ENCODE results near the gene ITPR2.
"Not testable (repeated sequence)": the region's sequence is repeated elsewhere in the genome, so short reads cannot be mapped to it uniquely, and the experiment has no call there.

The ITPR2 gene

GRCh38 chr12:26848156-26848825, 15.3 kb upstream of the ITPR2 start:
- no peak for DNase-seq

DNA sequence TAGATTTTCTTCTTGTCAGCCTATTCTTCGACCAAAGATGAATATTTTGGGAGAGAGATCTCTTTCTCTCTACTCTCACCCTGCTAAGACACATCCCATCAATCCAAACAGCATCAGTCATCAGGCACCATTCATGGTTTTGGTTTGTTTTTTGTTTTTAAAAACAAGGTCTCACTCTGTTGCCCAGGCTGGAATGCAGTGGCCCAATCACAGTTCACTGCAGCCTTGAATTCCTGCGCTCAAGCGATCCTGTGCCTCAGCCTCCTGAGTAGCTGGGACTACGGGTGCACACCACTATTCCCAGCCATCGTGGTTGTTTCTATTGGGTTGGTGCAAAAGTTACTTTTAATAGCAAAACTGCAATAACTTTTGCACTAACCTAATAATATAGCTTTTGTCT, 14.4 kb upstream of the ITPR2 start:
- no peak for DNase-seq

GRCh38 chr12:26846416-26846815, 13.4 kb upstream of the ITPR2 start:
- no peak for DNase-seq

DNA sequence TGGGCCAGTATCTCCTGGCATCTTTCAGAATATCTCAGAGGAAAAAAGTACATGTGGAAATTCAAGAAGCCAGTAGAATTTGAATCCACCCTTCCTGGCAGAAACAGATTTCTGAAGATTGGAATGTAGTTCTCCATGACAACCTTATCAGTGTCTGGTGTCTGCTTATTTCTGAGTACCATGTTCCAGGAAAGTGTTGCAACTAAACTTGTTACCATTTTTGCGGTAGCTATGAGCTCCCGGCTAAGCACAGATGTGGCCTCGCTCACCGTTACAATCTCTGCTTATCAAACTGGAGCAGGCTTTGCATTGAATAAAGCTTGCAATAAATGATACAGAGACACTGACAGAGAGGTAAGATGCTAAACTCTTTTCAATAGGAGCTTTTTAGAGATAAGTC, 13.0 kb upstream of the ITPR2 start:
- DNase-seq, result no peak

GRCh38 chr12:26845057-26845666, 12.2 kb upstream of the ITPR2 start:
- no peak for DNase-seq

DNA sequence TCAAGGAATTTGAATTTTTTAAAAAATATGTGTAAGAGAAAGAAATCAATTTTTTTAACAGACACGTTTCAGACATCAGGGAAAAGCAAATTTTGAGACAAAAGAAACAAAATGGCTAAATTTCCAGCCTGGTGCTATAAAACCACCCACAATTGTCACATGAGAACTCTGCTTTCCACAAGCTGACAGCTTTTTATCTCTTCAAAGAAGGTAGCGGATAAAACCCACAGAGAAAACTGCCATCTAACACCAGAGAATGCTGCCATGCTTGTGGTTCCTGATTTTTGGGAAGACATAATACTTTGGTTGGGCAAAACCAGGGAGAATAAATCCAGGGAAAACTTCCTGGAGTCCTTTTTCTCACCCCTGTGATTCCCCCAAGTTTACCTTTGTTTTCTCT, 10.3 kb upstream of the ITPR2 start:
- no peak for DNase-seq

DNA sequence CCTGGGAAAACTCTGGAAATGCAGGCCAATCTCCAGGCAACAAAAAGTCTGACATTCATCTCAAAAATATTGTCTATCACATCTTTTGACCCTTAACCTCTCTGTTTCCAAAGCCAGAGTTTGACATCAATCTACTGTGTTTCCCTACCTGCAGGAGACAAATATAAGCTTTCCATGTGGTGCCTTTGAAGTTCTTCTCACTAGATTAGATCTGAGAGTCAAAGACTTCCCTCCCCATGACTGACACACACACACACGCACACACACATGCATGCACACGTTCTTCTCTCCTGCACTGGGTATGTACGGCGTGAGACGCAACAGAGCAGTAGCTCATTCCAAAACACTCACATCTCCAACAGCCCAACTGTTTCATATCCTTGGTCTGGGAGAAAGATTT, 8.1 kb upstream of the ITPR2 start:
- no peak for DNase-seq

DNA sequence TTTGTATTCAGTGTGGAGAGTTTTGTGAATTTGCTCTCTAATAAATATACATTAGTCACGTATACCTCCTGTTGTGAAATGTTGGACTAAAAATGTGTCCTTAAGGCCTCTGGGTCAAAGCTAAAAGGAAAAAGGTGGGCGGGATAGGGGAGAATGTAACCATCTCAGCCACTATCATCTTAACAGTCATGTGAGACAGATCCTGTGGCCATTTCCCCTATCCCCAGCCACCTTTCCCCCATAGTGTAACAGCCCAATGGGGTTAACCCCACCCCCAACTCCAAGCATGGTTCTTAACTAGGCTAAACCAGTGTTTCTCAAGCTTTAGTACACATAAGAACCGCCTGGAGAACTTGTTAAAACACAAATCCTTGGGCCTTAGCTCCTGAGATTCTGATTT, 6.5 kb upstream of the ITPR2 start:
- DNase-seq, result no peak

DNA sequence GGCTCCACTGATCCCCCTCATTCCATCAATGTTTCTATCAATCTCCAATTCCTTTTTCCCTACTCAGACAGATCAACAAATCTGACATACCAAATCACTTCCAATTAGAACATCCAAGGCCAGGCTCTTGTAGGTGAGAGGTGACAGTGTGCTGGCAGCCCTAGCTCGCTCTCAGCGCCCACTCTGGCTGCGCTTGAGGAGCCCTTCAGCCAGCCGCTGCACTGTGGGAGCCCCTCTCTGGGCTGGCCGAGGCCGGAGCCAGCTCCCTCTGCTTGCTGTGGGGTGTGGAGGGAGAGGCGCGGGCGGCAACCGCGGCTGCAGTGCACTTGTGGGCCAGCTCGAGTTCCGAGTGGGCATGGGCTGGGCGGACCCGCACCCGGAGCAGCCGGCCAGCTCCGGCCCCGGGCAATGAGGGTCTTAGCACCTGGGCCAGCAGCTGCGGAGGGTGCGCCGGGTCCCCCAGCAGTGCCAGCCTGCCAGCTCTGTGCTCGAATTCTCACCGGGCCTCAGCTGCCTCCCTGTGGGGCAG, 6.0 kb upstream of the ITPR2 start:
- DNase-seq, result no peak

DNA sequence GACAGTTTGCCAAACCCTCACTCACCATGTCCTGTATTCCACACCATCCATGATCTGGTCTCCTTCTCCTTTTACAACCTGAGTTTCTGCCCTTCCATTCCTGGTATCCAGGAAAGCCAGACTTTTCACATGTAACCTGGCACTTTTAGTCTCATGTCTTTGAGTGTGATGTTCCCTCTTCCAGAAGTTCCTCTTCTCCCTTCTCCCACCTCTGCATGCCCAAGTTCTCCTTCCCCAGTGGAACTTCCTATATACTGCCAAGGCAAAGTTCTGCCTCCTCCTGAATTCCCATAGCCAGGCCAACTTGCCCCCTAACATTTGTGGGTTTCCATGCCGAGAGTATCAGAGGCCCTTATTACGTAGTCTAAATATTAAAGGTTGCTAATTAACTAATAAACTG, 3.2 kb upstream of the ITPR2 start:
- no peak for DNase-seq

- DNase-seq, result not testable (repeated sequence)
Observed at GRCh38 chr12:26834503-26835060, 1.6 kb upstream of the ITPR2 start.

- DNase-seq, result peak; percentile 17
Observed at GRCh38 chr12:26833743-26834490, 923 bp upstream of the ITPR2 start.

- DNase-seq, result peak; percentile 77
Observed at GRCh38 chr12:26831951-26832821, 808 bp downstream of the ITPR2 start.

DNA sequence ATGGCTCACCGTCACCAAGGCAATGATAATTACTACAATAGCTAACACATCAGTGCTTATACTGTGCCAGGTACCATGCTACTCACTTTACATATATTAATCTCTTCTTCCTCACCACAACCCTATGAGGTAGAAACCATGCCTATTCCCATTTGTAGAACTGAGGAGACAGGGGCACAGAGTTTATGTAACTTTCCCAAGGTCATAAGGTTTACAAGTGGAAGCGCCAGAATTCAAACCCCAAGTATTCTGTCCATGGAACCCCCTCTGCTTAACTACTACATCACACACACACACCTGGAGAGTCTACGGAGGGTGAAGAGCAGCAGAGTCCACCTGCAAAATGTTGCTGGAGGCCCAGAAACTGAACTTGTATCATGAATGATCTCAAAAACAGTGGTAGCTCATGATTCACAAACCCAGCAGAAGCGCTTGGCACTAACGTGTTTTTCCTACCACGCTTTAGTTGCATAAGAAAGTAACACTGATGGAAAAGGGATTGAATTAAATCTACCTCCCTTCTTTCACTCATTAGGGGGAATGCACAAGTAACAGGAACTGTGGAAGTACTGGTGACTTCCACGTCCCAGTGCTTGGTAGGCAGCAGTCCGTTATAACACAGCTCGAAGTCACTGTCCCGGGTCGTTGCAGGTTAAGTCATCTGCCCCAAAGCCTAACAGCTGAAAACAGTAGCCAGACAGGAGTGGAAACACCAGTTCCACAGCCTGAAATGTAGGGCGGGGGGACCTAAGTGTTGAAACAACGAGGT, 2.0 kb downstream of the ITPR2 start:
- no peak for DNase-seq

DNA sequence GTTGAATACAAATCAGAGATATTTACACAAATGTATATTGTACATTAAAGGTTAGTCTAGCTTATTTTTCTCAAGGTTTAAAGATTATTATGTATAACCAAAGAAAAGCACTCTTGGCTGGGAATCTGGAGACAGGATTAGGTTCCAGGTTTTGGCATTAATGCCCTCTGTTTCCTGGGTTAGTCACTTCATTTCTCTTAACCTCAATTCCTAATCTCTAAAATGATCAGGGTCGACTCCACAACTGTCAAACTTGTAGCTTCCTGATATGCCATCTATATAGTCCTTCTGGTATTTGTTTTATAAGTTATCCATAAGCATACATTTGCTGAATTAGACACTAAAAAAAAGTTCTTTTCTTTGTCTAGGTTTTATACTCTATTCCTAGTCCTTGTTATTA, 2.6 kb downstream of the ITPR2 start:
- DNase-seq, result no peak

- no peak for DNase-seq
Observed at GRCh38 chr12:26828280-26829073, 4.5 kb downstream of the ITPR2 start.

GRCh38 chr12:26826437-26826836, 6.6 kb downstream of the ITPR2 start:
- DNase-seq, result no peak

GRCh38 chr12:26825459-26826016, 7.5 kb downstream of the ITPR2 start:
- no peak for DNase-seq

DNA sequence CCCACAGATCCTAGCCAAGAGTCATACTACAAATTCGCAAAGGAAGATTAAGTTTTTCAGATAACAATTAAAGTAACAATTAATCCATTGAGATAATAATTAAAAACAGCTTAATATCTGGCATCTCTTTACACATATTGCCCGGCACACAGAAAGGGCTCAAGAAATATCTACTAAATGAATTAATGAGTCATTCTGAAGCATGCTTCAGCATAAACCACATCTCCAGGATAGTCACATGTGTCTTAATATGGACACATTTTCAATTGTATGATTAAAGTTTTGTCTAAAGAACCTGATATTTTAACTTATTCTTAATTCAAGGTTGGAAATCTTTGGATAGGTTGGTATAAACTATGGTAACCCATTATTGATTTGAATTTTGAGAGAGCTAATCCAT, 9.6 kb downstream of the ITPR2 start:
- DNase-seq, result no peak

DNA sequence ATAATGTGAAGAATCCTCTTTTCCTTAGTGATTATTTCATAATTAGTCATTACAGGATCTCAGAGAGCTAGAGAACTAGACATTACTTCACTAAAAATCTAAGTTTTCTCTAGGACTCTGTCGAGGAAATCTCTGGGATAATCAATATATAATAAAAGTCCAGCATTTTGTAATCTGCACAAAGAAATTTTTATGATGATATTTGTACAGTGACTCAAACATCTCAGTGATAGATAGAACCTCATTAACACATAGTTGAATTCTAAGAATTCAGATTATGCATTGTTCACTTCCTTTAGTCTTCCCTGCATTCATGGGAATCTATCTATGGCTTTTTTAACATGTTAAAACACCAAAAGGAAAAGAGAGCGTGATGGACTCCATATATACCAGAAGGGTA, 11.0 kb downstream of the ITPR2 start:
- DNase-seq, result no peak

DNA sequence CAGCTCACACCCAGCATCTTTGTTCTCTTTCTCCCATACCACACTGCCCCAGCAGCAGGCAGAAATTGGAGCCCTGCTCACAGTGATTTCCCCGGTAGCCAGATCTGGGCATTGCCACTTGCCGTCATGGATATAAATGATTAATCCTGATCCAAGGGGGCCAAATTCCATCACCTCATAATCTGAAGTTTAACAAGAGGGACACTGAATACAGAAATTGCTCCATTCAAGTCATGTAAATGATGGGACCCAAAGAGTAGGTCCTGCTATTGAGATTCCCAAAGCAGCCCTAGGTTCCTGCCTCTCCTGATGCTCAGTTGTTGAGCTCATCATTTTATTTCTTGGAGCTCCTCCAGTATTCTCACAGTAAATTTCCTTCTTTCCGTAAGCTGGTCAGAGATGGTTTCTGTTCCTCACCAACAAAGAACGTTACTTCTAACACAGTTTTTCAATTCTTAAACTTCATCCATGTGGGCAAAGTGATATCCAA, 11.7 kb downstream of the ITPR2 start:
- DNase-seq, result no peak

Data from CD4-positive, alpha-beta T cell treated with Interleukin-4 for 4 hours (primary cell).